ENCODE data around the gene LGR4.

LGR4 gene

GRCh38 chr11:27485930-27486773 lies 13.6 kb upstream of the LGR4 start:
- DNase-seq (ENCODE audit: low read depth, low spot score) = no peak

- DNase-seq (ENCODE audit: low read depth, low spot score) = no peak
These were observed 10.2 kb upstream of the LGR4 start for GRCh38 chr11:27482793-27483192.

- no peak for DNase-seq (ENCODE audit: low read depth, low spot score)
These were observed 9.4 kb upstream of the LGR4 start for GRCh38 chr11:27481992-27482391.

- no peak for DNase-seq (ENCODE audit: low read depth, low spot score)
These were observed 5.2 kb upstream of the LGR4 start for GRCh38 chr11:27477831-27478230.

GRCh38 chr11:27477243-27477642 lies 4.7 kb upstream of the LGR4 start:
- DNase-seq (ENCODE audit: low read depth, low spot score) = no peak

GRCh38 chr11:27475622-27476021 lies 3.0 kb upstream of the LGR4 start:
- no peak for DNase-seq (ENCODE audit: low read depth, low spot score)

- DNase-seq (ENCODE audit: low read depth, low spot score) = no peak
These were observed 422 bp upstream of the LGR4 start for GRCh38 chr11:27473017-27473406.

GRCh38 chr11:27471589-27472397 lies 797 bp downstream of the LGR4 start:
- peak; percentile 51 for DNase-seq (ENCODE audit: low read depth, low spot score)

GRCh38 chr11:27470826-27471588 lies 1.6 kb downstream of the LGR4 start:
- DNase-seq (ENCODE audit: low read depth, low spot score) = peak; percentile 63

GRCh38 chr11:27470166-27470565 lies 2.4 kb downstream of the LGR4 start:
- no peak for DNase-seq (ENCODE audit: low read depth, low spot score)

- DNase-seq (ENCODE audit: low read depth, low spot score) = peak; percentile 20
These were observed 3.4 kb downstream of the LGR4 start for GRCh38 chr11:27468995-27469695.

- no peak for DNase-seq (ENCODE audit: low read depth, low spot score)
These were observed 4.2 kb downstream of the LGR4 start for GRCh38 chr11:27468209-27468994.

GRCh38 chr11:27467181-27467913 lies 5.2 kb downstream of the LGR4 start:
- DNase-seq (ENCODE audit: low read depth, low spot score) = no peak

GRCh38 chr11:27466363-27466762 lies 6.2 kb downstream of the LGR4 start:
- DNase-seq (ENCODE audit: low read depth, low spot score) = no peak

GRCh38 chr11:27465629-27466028 lies 7.0 kb downstream of the LGR4 start:
- DNase-seq (ENCODE audit: low read depth, low spot score) = no peak

- DNase-seq (ENCODE audit: low read depth, low spot score) = no peak
These were observed 7.7 kb downstream of the LGR4 start for GRCh38 chr11:27464909-27465308.

GRCh38 chr11:27464289-27464696 lies 8.3 kb downstream of the LGR4 start:
- DNase-seq (ENCODE audit: low read depth, low spot score) = peak; percentile 83

- no peak for DNase-seq (ENCODE audit: low read depth, low spot score)
These were observed 10.0 kb downstream of the LGR4 start for GRCh38 chr11:27462543-27462942.

- DNase-seq (ENCODE audit: low read depth, low spot score) = no peak
These were observed 12.2 kb downstream of the LGR4 start for GRCh38 chr11:27460158-27460978.

Data from ELF-1 (cell line).